T-cell (primary cell): Measurements from ENCODE around the gene CLCN7. TPM values are rescaled to one million over a fixed set of nuclear protein-coding genes. Genes with fewer than 3 reads are reported as not detected.

ENCODE experiments used
- ATAC-seq, 4 experiments: fragments of 200-7000 bp in 3 of 4; fragments of 150-1000 bp in 1 of 4; cut with Tn5 transposase; replicated peaks in 1 of 4; 1 replicate in 3 of 4; 2 replicates in 1 of 4; pipeline ENCODE4 v1.10.0; 2021; ENCODE audit warnings: moderate library complexity in 3 of 4, mild to moderate bottlenecking in 2 of 4, moderate number of reproducible peaks in 1 of 4
- CTCF ChIA-PET, 2 donors: fragments of 300-600 bp; sonication (Branson Sonifier 250); formaldehyde crosslinking; loops; one replicate each; lab custom pipeline; 2022; ENCODE audit warnings: antibody characterized with exemption in 2 of 2; lab: Charles Lee
- POLR2A ChIA-PET, 2 donors: fragments of 300-600 bp; sonication (Branson Sonifier 250); formaldehyde crosslinking; loops; one replicate each; lab custom pipeline; 2022; ENCODE audit warnings: antibody characterized with exemption in 2 of 2; lab: Charles Lee
- DNase-seq, 35 experiments: peaks; one replicate each; pipeline versions ENCODE4 v3.0.0 to v3.0.0-alpha.2; 2013 to 2023
- H3K27ac ChIP-seq: one replicate; pipeline ENCODE4 v1.5.1; 2013; ENCODE audit warnings: low read length
- H3K27me3 ChIP-seq, 2 experiments: replicated peaks in 1 of 2; 1 replicate in 1 of 2; 2 replicates in 1 of 2; pipeline versions ENCODE4 v1.6.1 to v1.7.0; 2013; ENCODE audit warnings: low read length in 1 of 2, mixed read lengths in 1 of 2; ENCODE audit not compliant: control insufficient read depth in 2 of 2, insufficient read depth in 2 of 2; ENCODE audit errors: extremely low read depth in 1 of 2
- H3K36me3 ChIP-seq, 2 donors: 1 replicate in 1 of 2; 2 replicates in 1 of 2; pipeline versions ENCODE4 v1.6.1 to v1.7.0; 2013; ENCODE audit warnings: low read length in 1 of 2; ENCODE audit not compliant: control insufficient read depth in 2 of 2, insufficient read depth in 1 of 2; ENCODE audit errors: extremely low read depth in 1 of 2
- H3K4me1 ChIP-seq, 2 experiments: 1 replicate in 1 of 2; 2 replicates in 1 of 2; pipeline versions ENCODE4 v1.6.1 to v1.7.0; 2013; ENCODE audit warnings: low read length in 2 of 2, mixed read lengths in 1 of 2; ENCODE audit not compliant: insufficient read depth in 2 of 2, control insufficient read depth in 1 of 2; ENCODE audit errors: extremely low read depth in 1 of 2
- H3K4me3 ChIP-seq, 2 donors: 1 replicate in 1 of 2; 2 replicates in 1 of 2; pipeline versions ENCODE4 v1.5.1 to v1.7.0; 2013; ENCODE audit warnings: mild to moderate bottlenecking in 2 of 2, low read length in 1 of 2, moderate library complexity in 1 of 2; ENCODE audit not compliant: control insufficient read depth in 1 of 2; ENCODE audit errors: extremely low read depth in 1 of 2
- H3K9me3 ChIP-seq: 2 replicates; pipeline ENCODE4 v1.7.0; 2013
- H3K27ac Mint-ChIP-seq, 2 donors: one replicate each; pipeline ENCODE4 v1.8.0; 2020 to 2021; ENCODE audit warnings: mild to moderate bottlenecking in 2 of 2, mixed read lengths in 2 of 2
- H3K27me3 Mint-ChIP-seq, 2 donors: one replicate each; pipeline ENCODE4 v1.8.0; 2021 to 2022; ENCODE audit warnings: mixed read lengths in 2 of 2
- H3K36me3 Mint-ChIP-seq: one replicate; pipeline ENCODE4 v1.8.0; 2021; ENCODE audit warnings: mixed read lengths
- H3K4me1 Mint-ChIP-seq, 3 donors: one replicate each; pipeline ENCODE4 v1.8.0; 2020 to 2022; ENCODE audit warnings: mixed read lengths in 3 of 3, mild to moderate bottlenecking in 1 of 3
- H3K4me3 Mint-ChIP-seq, 3 donors: one replicate each; pipeline ENCODE4 v1.8.0; 2020 to 2022; ENCODE audit warnings: mild to moderate bottlenecking in 3 of 3, mixed read lengths in 3 of 3, moderate library complexity in 3 of 3
- H3K9me3 Mint-ChIP-seq, 3 donors: one replicate each; pipeline ENCODE4 v1.8.0; 2020 to 2022; ENCODE audit warnings: mixed read lengths in 3 of 3
- WGBS: methylation state at CpG from one replicate; pipeline ENCODE4 v1.1.5; 2013; ENCODE audit warnings: missing lambda C conversion rate; ENCODE audit not compliant: insufficient coverage; 5-methylcytosine and 5-hydroxymethylcytosine counted together
- total RNA-seq, 35 experiments: library from RNA in 6 of 35; stranded (reverse) in 6 of 35; fragments of 120-200 nt in 1 of 35; gene quantifications; one replicate each; pipeline versions ENCODE4 v1.2.1 to v1.2.4 and lab custom pipeline; 2013 to 2026

CLCN7 gene
- total RNA-seq, 5 donors from 2014 or later (not counting 1 experiment from before 2014, with no cell fraction given), result 77.1 to 141 (median 114) TPM

DNA sequence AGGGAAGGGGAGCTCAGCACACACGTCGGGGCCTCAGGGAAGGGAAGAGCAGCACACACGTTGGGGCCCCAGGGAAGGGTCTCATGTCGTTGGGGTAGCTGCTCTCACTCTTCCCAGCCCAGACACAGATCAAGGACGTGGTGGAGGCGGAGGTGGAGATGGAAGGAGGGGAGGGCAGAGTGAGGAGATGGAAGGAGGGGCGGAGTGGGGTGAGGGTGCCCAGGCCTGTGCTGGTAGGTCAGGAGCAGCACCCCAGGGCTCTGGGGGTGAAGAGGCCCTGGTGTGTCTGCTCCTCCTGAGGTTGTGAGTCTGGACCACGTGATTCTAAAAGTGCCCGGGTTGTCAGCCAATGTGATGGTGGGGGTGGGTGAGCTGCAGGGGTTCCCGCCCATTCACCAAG, 14.9 kb downstream of the CLCN7 start:
- POLR2A ChIA-PET, result no interaction called here
- Mint-ChIP-seq H3K9me3 (no peaks in the 10 kb centered on the region), H3K27me3 (no peaks in the 10 kb centered on the region), H3K4me3 (no peak overlapping the region), H3K4me1 (peaks cover 0 to 3% (median 0%) of the 10 kb centered on the region in 3 donors), H3K27ac (no peak overlapping the region), H3K36me3 (peaks cover 9% of the 10 kb centered on the region)
- H3K27me3 ChIP-seq, result no peaks in the 10 kb centered on the region
- H3K4me1 ChIP-seq, result no peaks in the 10 kb centered on the region
- WGBS, result 96% methylated on average over 4 of the region's 10 CpGs
- DNase-seq, result no peak
- CTCF ChIA-PET, result interaction anchor here in 1 of 2 donors (0.5 kb wide), 2 partner anchors 88 to 204 kb away, joined by 3 to 6 read pairs; no protein-coding TSS in a partner anchor
- ATAC-seq, result no peak
- H3K27ac ChIP-seq, result no peak overlapping the region
- no peaks in the 10 kb centered on the region for H3K9me3 ChIP-seq
- peaks cover 32 to 34% of the 10 kb centered on the region in 2 donors for H3K36me3 ChIP-seq
- no peak overlapping the region for H3K4me3 ChIP-seq

DNA sequence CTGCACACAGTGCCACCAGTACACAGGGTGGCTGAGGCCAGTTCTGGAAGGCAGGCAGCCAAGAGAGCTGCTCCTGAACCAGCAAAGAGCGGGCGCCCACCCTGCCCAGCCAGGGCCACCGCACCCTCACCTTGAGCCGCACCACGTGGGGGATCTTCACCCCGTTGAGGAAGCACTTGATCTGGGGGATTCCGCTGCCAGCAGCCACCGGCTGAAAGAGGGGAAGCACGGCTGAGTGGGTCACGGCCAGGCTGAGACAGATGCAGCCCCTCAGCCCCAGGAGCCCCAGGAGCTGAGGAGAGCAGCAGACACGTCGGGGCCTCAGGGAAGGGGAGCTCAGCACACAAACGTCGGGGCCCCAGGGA, 15.9 kb downstream of the CLCN7 start:
- peaks cover 32 to 35% of the 10 kb centered on the region in 2 donors for H3K36me3 ChIP-seq
- WGBS, result 75% methylated on average over 14 of the region's 14 CpGs
- H3K9me3 ChIP-seq, result no peaks in the 10 kb centered on the region
- H3K27me3 ChIP-seq, result no peaks in the 10 kb centered on the region
- ChIA-PET POLR2A (no interaction called here), CTCF (no interaction called here)
- H3K4me3 Mint-ChIP-seq, result no peak overlapping the region
- no peak overlapping the region for H3K27ac Mint-ChIP-seq
- ATAC-seq (no peak), DNase-seq (peak in 1 of 35 experiments; percentile 38)
- peaks cover 0 to 3% (median 0%) of the 10 kb centered on the region in 3 donors for H3K4me1 Mint-ChIP-seq
- H3K4me1 ChIP-seq, result no peaks in the 10 kb centered on the region
- no peak overlapping the region for H3K27ac ChIP-seq
- H3K36me3 Mint-ChIP-seq, result peaks cover 10% of the 10 kb centered on the region
- no peaks in the 10 kb centered on the region for H3K9me3 Mint-ChIP-seq
- H3K4me3 ChIP-seq, result no peak overlapping the region
- no peaks in the 10 kb centered on the region for H3K27me3 Mint-ChIP-seq

DNA sequence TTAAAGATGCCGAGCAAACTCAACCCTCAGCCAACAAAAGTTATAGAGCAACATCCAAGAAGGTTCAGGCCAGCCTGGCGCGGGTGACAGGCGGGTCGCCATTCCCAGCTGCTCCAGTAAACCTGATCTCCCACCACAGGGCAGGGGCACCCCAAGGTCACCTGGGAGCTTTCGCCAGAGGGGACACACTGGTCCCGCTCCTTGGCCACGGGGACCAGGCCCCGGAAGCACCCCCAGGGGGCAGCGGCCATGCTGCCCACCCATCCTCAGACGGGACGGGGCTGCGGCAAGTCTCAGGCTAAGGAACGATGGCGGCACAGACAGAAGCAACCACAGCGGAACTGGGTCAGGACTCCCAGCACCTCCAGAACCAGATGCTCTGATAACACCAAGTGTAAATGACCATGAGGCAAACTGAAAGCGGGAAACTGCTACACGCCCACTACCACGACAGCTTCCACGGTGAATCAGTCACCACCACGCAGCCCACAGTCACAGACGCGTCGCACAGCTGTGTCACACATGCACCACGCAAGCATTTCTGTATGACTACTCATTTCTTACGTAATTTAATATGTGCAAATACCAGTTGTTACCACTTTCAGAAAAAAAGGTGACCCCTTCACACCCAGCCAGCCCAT, 16.4 kb downstream of the CLCN7 start:
- H3K36me3 ChIP-seq, result peaks cover 35 to 39% of the 10 kb centered on the region in 2 donors
- H3K4me3 ChIP-seq, result no peak overlapping the region
- no peak for DNase-seq
- no peaks in the 10 kb centered on the region for H3K27me3 ChIP-seq
- ATAC-seq, result no peak
- Mint-ChIP-seq H3K4me1 (peaks cover 0 to 3% (median 0%) of the 10 kb centered on the region in 3 donors), H3K4me3 (no peak overlapping the region), H3K9me3 (no peaks in the 10 kb centered on the region), H3K36me3 (peaks cover 13% of the 10 kb centered on the region), H3K27me3 (no peaks in the 10 kb centered on the region), H3K27ac (no peak overlapping the region)
- WGBS, result 88% methylated on average over 19 of the region's 26 CpGs
- POLR2A ChIA-PET, result no interaction called here
- H3K27ac ChIP-seq, result no peak overlapping the region
- CTCF ChIA-PET, result no interaction called here
- no peaks in the 10 kb centered on the region for H3K9me3 ChIP-seq
- no peaks in the 10 kb centered on the region for H3K4me1 ChIP-seq

DNA sequence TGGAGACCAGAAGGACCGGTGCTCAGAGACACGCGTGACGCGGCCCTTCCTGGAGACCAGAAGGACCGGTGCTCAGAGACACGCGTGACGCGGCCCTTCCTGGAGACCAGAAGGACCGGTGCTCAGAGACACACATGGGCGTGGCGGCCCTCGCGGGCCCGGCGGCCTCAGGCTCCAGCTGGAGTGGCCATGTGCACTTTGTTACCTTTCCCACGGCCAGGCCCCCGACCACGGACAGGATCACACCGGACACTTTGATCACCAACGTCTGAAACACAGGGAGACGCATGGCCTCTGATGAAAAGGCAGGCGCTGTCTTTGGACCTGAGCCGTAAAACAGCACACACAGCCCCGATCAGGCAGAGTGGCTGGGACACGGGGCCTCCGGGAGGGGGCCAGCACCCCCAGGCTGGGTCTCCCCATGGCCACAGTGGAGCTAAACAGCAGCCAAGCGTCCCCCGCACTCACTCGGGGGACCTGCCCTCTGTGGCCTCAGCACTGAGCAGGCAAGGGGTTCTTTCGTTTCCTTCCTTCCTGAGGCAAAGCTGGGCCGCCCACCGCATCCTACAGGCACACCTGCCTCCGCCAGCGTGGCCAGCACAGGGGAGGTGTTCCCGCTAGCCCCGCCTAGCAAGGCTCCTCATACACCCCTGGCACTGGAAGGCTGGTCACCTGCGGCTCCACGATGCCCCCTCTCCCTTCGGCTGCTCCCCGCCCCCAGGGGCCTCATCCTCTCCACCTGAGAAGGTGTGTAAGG, 17.2 kb downstream of the CLCN7 start:
- ChIA-PET POLR2A (no interaction called here), CTCF (no interaction called here)
- Mint-ChIP-seq H3K36me3 (peaks cover 14% of the 10 kb centered on the region), H3K27me3 (no peaks in the 10 kb centered on the region), H3K4me3 (no peak overlapping the region), H3K9me3 (no peaks in the 10 kb centered on the region), H3K4me1 (peaks cover 0 to 3% (median 0%) of the 10 kb centered on the region in 3 donors), H3K27ac (no peak overlapping the region)
- Histone ChIP-seq H3K36me3 (peaks cover 38 to 40% of the 10 kb centered on the region in 2 donors), H3K27ac (no peak overlapping the region), H3K27me3 (no peaks in the 10 kb centered on the region), H3K4me3 (no peak overlapping the region), H3K4me1 (no peaks in the 10 kb centered on the region), H3K9me3 (no peaks in the 10 kb centered on the region)
- WGBS, result 94% methylated on average over 22 of the region's 42 CpGs
- ATAC-seq (no peak), DNase-seq (no peak)

DNA sequence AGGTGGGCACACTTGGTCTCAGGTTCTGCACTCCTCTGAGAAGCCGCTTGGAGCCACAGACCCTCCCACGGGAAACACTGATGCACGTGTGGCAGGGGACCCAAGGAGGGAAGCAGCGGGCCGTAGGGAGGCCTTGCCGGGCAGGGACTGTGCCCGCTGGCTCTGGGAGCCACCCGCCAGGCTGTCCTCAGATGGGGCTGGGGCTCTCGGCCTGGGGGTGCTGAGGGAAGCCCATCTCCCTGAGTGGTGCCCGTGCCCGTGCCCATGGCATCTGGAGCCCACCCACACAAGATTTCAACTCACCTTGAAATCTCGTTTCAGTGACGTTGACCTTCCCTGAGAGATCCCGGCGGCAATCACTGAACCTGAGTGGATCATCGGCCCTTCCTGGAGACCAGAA, 17.9 kb downstream of the CLCN7 start:
- WGBS, result 97% methylated on average over 11 of the region's 16 CpGs
- no peak overlapping the region for H3K4me3 ChIP-seq
- no peak overlapping the region for H3K27ac Mint-ChIP-seq
- DNase-seq, result no peak
- no peaks in the 10 kb centered on the region for H3K9me3 Mint-ChIP-seq
- H3K9me3 ChIP-seq, result no peaks in the 10 kb centered on the region
- no peak for ATAC-seq
- no peaks in the 10 kb centered on the region for H3K27me3 ChIP-seq
- POLR2A ChIA-PET, result interaction anchor here in 1 of 2 donors (0.7 kb wide), 1 partner anchor 904 kb away, joined by 4 read pairs; no protein-coding TSS in a partner anchor
- H3K36me3 Mint-ChIP-seq, result peaks cover 11% of the 10 kb centered on the region
- CTCF ChIA-PET, result no interaction called here
- no peaks in the 10 kb centered on the region for H3K4me1 ChIP-seq
- H3K4me3 Mint-ChIP-seq, result no peak overlapping the region
- peaks cover 0 to 3% (median 0%) of the 10 kb centered on the region in 3 donors for H3K4me1 Mint-ChIP-seq
- peaks cover 43 to 45% of the 10 kb centered on the region in 2 donors for H3K36me3 ChIP-seq
- no peaks in the 10 kb centered on the region for H3K27me3 Mint-ChIP-seq
- no peak overlapping the region for H3K27ac ChIP-seq

DNA sequence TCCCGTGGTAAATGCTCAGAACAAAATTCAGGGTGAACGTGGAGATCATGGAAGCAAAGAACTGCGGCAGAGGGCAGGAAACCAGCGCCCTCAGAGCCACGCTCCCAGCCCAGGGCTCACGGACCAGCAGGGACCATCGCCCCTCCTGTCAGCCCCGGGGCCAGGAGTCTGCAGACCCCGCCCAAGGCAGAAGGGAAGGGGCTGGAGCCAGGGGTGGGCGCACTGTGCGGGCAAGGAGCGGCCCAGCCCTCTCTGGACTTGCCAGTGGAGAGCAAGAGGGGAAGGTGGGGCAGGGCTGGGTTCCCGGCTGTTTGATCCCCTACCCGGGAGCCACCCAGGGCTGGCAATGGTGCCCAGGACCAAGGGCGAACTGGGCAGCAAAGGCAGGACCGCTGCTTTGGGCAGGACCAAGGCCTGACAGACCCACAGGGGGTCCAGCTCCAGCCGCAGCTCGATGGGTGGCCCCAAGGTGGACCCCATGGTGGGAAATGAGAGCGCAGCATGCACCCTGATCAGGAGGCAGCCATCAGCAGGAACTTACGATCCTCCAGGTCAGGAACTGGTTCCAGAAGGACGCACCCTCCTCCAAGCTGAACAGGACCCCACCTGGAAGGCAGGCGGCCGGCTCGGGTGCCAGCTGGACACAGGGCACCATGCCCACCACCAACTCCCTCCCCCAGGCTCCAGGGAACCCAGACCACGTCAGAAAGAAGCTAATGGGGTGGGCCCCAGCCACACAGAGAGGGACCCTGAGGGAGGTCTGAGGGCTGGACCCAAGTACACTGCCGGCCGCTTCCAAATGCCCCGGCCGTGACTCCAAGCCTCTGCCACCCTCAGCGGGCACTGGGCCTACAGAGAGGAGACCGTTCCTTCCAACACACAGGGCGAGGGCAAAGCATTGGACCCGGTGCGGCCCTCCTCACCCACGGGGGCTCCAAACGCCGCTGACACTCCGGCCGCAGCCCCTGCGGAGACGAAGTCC, 19.3 kb downstream of the CLCN7 start:
- Mint-ChIP-seq H3K9me3 (no peaks in the 10 kb centered on the region), H3K27me3 (no peaks in the 10 kb centered on the region), H3K4me1 (peaks cover 0 to 3% (median 0%) of the 10 kb centered on the region in 3 donors), H3K27ac (no peak overlapping the region), H3K36me3 (peaks cover 15% of the 10 kb centered on the region), H3K4me3 (no peak overlapping the region)
- DNase-seq (no peak), ATAC-seq (no peak)
- no peaks in the 10 kb centered on the region for H3K4me1 ChIP-seq
- H3K9me3 ChIP-seq, result no peaks in the 10 kb centered on the region
- H3K27ac ChIP-seq, result no peak overlapping the region
- WGBS, result 94% methylated on average over 34 of the region's 41 CpGs
- no peak overlapping the region for H3K4me3 ChIP-seq
- CTCF ChIA-PET, result no interaction called here
- no peaks in the 10 kb centered on the region for H3K27me3 ChIP-seq
- peaks cover 34 to 45% of the 10 kb centered on the region in 2 donors for H3K36me3 ChIP-seq
- POLR2A ChIA-PET, result no interaction called here
